ENCODE results near the gene USP10. TPM values are rescaled to one million over a fixed set of nuclear protein-coding genes. Genes with fewer than 3 reads are reported as not detected.

Gene USP10
- total RNA-seq, 1 experiment from 2014 or later: 203 TPM

DNA sequence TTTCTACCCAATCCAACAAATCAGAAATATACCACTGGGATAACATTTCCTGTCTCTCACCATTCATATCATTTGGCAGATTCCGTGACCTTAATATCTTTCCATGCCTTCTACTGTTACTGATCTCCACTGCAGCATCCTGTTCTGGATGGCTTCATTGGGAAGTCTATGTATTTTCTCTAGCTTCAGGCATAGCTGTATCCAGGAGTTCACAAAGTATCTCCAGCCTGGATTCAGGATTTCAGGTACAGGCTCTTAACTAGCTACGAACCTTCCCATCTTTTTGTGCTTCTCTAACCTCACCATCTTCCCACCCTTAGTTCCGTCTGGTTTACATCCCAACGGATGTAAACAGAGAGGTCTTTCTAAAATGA is 15.2 kb upstream of the USP10 start:
- Histone ChIP-seq H2BK15ac (ENCODE audit: low read depth, low read length) (no peak overlapping the region), H2BK12ac (ENCODE audit: insufficient read length, low read depth, low read length) (no peak overlapping the region), H3T11ph (ENCODE audit: low read length) (no peak overlapping the region), H2BK120ac (ENCODE audit: low read depth, low read length, poor library complexity, severe bottlenecking) (no peak overlapping the region), H4K91ac (ENCODE audit: insufficient read length, low read depth, low read length) (no peak overlapping the region), H3K4me1 (ENCODE audit: insufficient read depth, low read length) (no peaks in the 10 kb centered on the region; the same call in 1 of the 2 replicates), H3K27me3 (ENCODE audit: insufficient read depth, low read length) (no peaks in the 10 kb centered on the region), H3K9me3 (ENCODE audit: control insufficient read depth, low read depth, low read length) (no peaks in the 10 kb centered on the region), H3K18ac (ENCODE audit: insufficient read length, low read depth, low read length) (no peak overlapping the region), H3K14ac (ENCODE audit: insufficient read depth, low read length) (no peak overlapping the region), H3K9ac (ENCODE audit: extremely low read depth, insufficient read length, low read length) (no peak overlapping the region), H3K4ac (ENCODE audit: low read depth, low read length) (no peak overlapping the region), H4K5ac (ENCODE audit: insufficient read length, low read depth, low read length) (no peak overlapping the region), H3K79me2 (ENCODE audit: insufficient read depth, low read length) (no peaks in the 10 kb centered on the region), H3K4me2 (ENCODE audit: insufficient read depth, insufficient read length, low read length) (peak overlapping the region; percentile 23), H4K20me1 (ENCODE audit: control insufficient read depth, insufficient read depth, insufficient read length) (peaks cover 2% of the 10 kb centered on the region), H3K23ac (ENCODE audit: insufficient read length, low read depth, low read length) (no peak overlapping the region), H2BK5ac (ENCODE audit: insufficient read length, low read length) (no peak overlapping the region), H2AFZ (ENCODE audit: low read length) (no peak overlapping the region), H2AK5ac (ENCODE audit: insufficient read length, low read length) (no peak overlapping the region), H3K23me2 (ENCODE audit: insufficient read length, low read depth, low read length, poor library complexity, severe bottlenecking) (no peaks in the 10 kb centered on the region), H3K79me1 (ENCODE audit: insufficient read depth, low read depth, low read length, poor library complexity, severe bottlenecking) (no peaks in the 10 kb centered on the region), H3K27ac (ENCODE audit: insufficient read length, low read depth, low read length) (no peak overlapping the region), H3K56ac (ENCODE audit: insufficient read length, low read depth, low read length) (no peak overlapping the region), H4K8ac (replicated peaks; ENCODE audit: insufficient read length, low read depth, low read length) (no peak overlapping the region), H2BK20ac (ENCODE audit: low read depth, low read length, poor library complexity, severe bottlenecking) (no peak overlapping the region)
- DNase-seq: no peak
- peaks cover 20 to 27% of the 10 kb centered on the region in 2 experiments for H3K4me1 Mint-ChIP-seq
- peaks cover 27% of the 10 kb centered on the region for H3K27me3 Mint-ChIP-seq (ENCODE audit: low read depth)
- H3K9me3 Mint-ChIP-seq: peaks cover 8 to 9% of the 10 kb centered on the region in 2 experiments; a peak in 3 of 5 replicates
- H3K36me3 Mint-ChIP-seq (ENCODE audit: insufficient read depth in 1 of 3, low read depth in 3 of 3): peaks cover 0 to 5% (median 0%) of the 10 kb centered on the region in 3 experiments; a peak in 2 of 7 replicates
- H3K27ac Mint-ChIP-seq: peak overlapping the region in 2 of 3 experiments; percentile 12 to 72; a peak in 3 of 7 replicates
- WGBS (ENCODE audit: extremely low coverage, insufficient read length, low lambda C conversion rate): no CpG with 5 or more reads among the region's 4 CpGs
- TF ChIP-seq, protein P1, sequence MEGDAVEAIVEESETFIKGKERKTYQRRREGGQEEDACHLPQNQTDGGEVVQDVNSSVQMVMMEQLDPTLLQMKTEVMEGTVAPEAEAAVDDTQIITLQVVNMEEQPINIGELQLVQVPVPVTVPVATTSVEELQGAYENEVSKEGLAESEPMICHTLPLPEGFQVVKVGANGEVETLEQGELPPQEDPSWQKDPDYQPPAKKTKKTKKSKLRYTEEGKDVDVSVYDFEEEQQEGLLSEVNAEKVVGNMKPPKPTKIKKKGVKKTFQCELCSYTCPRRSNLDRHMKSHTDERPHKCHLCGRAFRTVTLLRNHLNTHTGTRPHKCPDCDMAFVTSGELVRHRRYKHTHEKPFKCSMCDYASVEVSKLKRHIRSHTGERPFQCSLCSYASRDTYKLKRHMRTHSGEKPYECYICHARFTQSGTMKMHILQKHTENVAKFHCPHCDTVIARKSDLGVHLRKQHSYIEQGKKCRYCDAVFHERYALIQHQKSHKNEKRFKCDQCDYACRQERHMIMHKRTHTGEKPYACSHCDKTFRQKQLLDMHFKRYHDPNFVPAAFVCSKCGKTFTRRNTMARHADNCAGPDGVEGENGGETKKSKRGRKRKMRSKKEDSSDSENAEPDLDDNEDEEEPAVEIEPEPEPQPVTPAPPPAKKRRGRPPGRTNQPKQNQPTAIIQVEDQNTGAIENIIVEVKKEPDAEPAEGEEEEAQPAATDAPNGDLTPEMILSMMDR (conservative IDR thresholded peaks at IDR 0.05): no peak
- H3K4me3 Mint-ChIP-seq: peak overlapping the region in 1 of 2 experiments; percentile 3; a peak in 2 of 5 replicates

Data from H9 (cell line).